Measurements from ENCODE around the gene HPCAL4.

Gene HPCAL4

DNA sequence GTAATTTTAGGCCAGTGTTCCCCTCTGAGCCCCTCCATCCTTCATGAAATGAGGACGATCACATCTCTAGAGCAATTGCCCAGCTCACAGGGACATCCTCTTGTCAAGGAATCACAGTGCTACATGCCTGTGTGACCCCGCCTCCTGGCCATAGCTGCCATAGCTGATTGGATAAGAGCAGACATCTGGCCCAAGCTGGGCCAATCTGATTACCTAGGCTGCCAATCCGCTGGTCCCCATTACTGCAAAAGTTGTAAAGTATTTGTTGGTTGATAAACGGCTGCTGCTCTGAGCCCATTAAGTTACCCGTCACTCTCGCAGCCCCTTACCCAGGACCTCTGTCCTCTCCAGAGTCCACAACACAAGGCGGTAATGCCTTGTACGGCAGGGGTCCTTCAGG, 27.7 kb downstream of the HPCAL4 start (continued):
- TF ChIP-seq BCL11A (tag by site-specific recombination; IDR thresholded peaks at IDR 0.05; ENCODE audit: low read depth) (no peak), ZNF16 (tag by site-specific recombination; IDR thresholded peaks at IDR 0.05; ENCODE audit: low read depth) (no peak), ZNF223 (tag by site-specific recombination; IDR thresholded peaks at IDR 0.05) (no peak), BCL6B (tag by site-specific recombination; IDR thresholded peaks at IDR 0.05) (no peak), ZNF510 (tag by site-specific recombination; IDR thresholded peaks at IDR 0.05; ENCODE audit: insufficient replicate concordance) (no peak), HOXA7 (CRISPR knock-in tag; IDR thresholded peaks at IDR 0.05; ENCODE audit: borderline replicate concordance) (no peak), ZNF140 (tag by site-specific recombination; IDR thresholded peaks at IDR 0.05) (no peak), ZNF184 (tag by site-specific recombination; IDR thresholded peaks at IDR 0.05) (no peak)

DNA sequence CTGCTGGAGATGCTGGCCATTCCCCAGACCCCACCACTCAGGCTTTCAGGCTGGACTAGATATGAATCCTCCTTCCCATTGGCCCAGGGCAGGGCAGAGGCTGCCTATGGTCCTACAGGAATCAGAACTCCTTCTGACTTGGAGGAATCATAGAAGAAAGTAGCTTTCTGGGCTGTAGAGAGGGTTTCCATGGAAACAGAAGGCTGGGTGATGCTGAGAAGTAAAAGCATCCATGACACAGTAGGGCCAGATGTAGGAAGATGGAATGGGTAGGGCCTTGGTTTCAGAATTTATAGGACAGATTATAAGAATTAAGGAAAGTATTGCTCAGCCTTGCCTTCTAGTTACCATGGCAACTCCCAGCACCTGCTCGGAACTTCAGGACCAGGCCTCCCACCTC, 28.4 kb downstream of the HPCAL4 start:
- H3K27ac ChIP-seq (ENCODE audit: extremely low read depth, low read depth, low read length) = no peak overlapping the region
- TF ChIP-seq CTCF (tag by site-specific recombination; IDR thresholded peaks at IDR 0.05) (no peak), ZNF184 (tag by site-specific recombination; IDR thresholded peaks at IDR 0.05) (no peak), KLF10 (tag by site-specific recombination; IDR thresholded peaks at IDR 0.05) (no peak), ZXDB (tag by site-specific recombination; IDR thresholded peaks at IDR 0.05) (no peak), ZNF354C (tag by site-specific recombination; IDR thresholded peaks at IDR 0.05; ENCODE audit: borderline replicate concordance, low read depth) (no peak), ZNF792 (tag by site-specific recombination; IDR thresholded peaks at IDR 0.05) (no peak), ZNF292 (tag by site-specific recombination; IDR thresholded peaks at IDR 0.05; ENCODE audit: borderline replicate concordance, low read depth) (no peak), AEBP2 (tag by site-specific recombination; IDR thresholded peaks at IDR 0.05; ENCODE audit: borderline replicate concordance) (no peak), GLI2 (tag by site-specific recombination; IDR thresholded peaks at IDR 0.05; ENCODE audit: borderline replicate concordance, low read depth) (no peak)
- TF ChIP-seq, protein P1, sequence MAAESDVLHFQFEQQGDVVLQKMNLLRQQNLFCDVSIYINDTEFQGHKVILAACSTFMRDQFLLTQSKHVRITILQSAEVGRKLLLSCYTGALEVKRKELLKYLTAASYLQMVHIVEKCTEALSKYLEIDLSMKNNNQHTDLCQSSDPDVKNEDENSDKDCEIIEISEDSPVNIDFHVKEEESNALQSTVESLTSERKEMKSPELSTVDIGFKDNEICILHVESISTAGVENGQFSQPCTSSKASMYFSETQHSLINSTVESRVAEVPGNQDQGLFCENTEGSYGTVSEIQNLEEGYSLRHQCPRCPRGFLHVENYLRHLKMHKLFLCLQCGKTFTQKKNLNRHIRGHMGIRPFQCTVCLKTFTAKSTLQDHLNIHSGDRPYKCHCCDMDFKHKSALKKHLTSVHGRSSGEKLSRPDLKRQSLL (tag by site-specific recombination; IDR thresholded peaks at IDR 0.05) = no peak
- TF ChIP-seq, protein P2, sequence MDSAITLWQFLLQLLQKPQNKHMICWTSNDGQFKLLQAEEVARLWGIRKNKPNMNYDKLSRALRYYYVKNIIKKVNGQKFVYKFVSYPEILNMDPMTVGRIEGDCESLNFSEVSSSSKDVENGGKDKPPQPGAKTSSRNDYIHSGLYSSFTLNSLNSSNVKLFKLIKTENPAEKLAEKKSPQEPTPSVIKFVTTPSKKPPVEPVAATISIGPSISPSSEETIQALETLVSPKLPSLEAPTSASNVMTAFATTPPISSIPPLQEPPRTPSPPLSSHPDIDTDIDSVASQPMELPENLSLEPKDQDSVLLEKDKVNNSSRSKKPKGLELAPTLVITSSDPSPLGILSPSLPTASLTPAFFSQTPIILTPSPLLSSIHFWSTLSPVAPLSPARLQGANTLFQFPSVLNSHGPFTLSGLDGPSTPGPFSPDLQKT (IDR thresholded peaks at IDR 0.05; ENCODE audit: borderline replicate concordance, low read depth, low read length) = no peak
- ChIA-PET CTCF (interaction anchor here (0.6 to 11.7 kb wide), 4 partner anchors 8 to 67 kb away, joined by 3 to 181 read pairs (median 7); partner anchors contain the start of gene NT5C1A), POLR2A (no interaction called here)
- H3K36me3 ChIP-seq (ENCODE audit: control insufficient read depth in 2 of 2, insufficient read depth in 1 of 2, low read length in 2 of 2) = peaks cover 0 to 4% of the 10 kb centered on the region in 2 experiments; a peak in 1 of 3 replicates
- H3K9me3 ChIP-seq (ENCODE audit: control insufficient read depth, insufficient read depth, low read depth, low read length) = no peaks in the 10 kb centered on the region
- no peak overlapping the region for H3K4me3 ChIP-seq (ENCODE audit: low read depth, low read length)
- no peaks in the 10 kb centered on the region for H3K4me1 ChIP-seq (ENCODE audit: control insufficient read depth, insufficient read depth, low read length)

All from HEK293 (cell line).